Stimulated activated CD4-positive, alpha-beta T cell treated with anti-CD3 and anti-CD28 coated beads, Interleukin-12 subunit alpha, Interleukin-12 subunit beta, amount 100 ng/mL, for 48 hours (primary cell): ENCODE results near the gene MIEF1.

Source experiments
- DNase-seq, 3 donors: peaks; one replicate each; pipeline ENCODE4 v3.0.0-alpha.2; 2020; ENCODE audit warnings: low read depth in 2 of 3, low spot score in 1 of 3

MIEF1 gene

GRCh38 chr22:39470451-39471291 lies 31.4 kb upstream of the MIEF1 start:
- no peak for DNase-seq

DNA sequence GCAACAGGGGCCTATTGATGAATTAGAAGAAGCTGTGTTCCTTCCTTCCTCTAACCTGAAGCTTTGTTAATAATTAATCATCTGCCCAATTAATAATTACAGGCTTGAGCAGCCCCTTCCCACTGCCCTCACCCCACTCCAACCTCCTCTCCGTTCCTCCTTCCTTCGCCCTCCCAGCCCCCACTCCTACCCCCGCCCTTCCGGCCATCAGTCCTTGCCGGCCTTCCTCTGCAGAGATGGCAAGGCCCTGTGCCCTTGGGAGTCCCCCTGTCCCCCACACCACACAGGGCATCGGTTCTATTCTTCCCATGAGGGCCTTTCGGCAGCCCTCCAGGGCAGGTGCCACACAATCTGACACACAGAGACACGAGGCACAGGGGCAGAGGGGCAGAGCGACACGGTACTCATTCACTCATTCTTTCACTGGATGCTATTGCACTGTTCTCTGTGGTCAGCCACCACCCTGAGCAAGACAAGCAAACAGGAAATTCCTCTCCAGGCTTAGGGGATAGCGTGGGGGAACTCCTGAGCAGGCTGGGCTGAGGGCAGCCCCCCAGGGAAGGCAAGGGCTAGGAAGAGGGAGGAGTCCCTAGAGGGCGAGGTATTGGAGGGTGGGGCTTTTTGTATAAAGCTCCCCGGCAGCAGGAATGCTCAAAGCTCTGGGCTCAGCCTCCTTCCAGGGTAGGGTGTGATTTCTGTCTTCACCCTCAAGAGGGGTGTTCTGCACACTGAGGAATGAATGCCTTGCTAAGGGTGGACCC lies 30.5 kb upstream of the MIEF1 start:
- no peak for DNase-seq

- no peak for DNase-seq
Observed at GRCh38 chr22:39472570-39473556, 29.2 kb upstream of the MIEF1 start.

- no peak for DNase-seq
Observed at GRCh38 chr22:39473851-39474250, 28.2 kb upstream of the MIEF1 start.

- no peak for DNase-seq
Observed at GRCh38 chr22:39474351-39475111, 27.6 kb upstream of the MIEF1 start.

GRCh38 chr22:39475337-39475736 lies 26.8 kb upstream of the MIEF1 start:
- no peak for DNase-seq

- no peak for DNase-seq
Observed at GRCh38 chr22:39475902-39476301, 26.2 kb upstream of the MIEF1 start.

- no peak for DNase-seq
Observed at GRCh38 chr22:39476664-39477063, 25.4 kb upstream of the MIEF1 start.

DNA sequence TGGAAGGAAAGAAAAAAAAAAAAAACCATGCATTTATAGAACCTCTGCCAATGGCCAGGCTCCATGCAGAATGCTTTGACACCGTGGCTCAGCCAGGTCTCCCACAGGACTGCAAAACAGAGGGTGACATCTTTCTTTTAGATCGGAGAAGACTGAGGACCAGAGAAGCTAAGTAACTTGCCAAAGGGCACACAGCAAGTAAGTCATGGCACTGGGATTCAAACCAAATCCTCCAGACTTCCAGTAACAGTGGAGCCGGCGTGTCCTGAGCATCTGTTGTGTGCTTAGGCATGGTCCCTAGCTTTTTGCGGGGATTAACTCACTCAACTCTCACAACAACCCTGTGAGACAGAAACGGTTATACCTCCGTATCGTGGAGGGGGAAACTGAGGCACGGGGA lies 24.5 kb upstream of the MIEF1 start:
- no peak for DNase-seq

DNA sequence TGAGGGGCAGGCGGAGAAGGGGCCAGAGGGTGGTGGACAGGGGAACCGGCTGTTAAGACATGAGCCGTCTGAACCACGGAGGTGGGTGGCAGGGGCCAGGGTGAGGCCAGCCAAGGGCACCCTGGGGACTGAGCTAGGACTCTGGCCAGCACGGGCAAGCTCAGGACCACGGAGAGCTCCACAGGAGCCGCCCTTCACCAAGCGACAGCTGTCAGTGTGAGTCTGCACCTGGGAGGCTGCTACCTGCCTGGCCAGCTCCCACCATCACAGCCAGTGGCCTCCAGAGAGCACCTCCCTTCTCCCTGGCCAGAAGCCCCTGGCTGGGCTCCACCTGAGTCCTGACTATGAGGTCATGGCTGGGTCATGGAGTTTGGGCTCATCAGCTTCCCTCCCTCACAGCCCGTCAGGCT lies 23.6 kb upstream of the MIEF1 start:
- DNase-seq, result no peak

DNA sequence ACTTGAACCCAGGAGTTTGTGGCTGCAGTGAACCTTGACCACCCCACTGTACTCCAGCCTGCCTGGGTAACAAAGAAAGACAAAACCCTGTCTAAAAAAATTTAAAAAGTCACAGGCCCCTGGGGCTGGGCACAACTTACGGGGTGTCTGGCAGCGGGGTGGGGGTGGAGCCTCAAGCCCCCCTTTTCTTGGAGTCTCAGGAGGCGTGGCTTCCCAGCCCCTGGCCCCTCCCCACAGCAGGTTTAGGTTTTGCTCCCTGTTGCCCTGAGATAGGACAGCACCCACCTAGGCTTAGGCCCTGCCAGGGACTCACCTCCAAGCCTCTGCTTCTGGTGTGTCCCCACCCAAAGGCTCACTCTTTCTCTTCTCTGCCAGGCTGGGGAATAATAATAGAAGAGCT lies 22.8 kb upstream of the MIEF1 start:
- DNase-seq, result no peak

- DNase-seq, result no peak
Observed at GRCh38 chr22:39480557-39480956, 21.5 kb upstream of the MIEF1 start.

DNA sequence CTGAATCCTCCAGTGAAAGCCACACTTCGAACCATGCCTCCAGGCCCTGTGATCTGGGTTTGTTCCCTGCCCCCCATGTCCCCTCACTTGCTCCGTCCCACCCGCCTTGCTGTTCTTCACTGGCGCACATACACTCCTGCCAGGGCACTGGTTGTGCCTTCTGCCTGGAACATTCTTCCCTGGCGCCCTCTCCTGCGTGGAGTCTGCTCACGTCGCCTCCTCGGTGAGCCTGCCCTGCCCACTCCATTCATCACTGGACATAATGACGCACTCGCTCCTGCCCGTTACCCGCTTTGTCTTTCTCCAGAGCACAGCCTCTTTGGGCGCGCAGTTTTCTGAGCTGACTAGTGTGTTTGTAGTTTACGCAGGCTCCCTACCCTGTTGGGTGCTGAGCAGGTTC lies 21.0 kb upstream of the MIEF1 start:
- no peak for DNase-seq

DNA sequence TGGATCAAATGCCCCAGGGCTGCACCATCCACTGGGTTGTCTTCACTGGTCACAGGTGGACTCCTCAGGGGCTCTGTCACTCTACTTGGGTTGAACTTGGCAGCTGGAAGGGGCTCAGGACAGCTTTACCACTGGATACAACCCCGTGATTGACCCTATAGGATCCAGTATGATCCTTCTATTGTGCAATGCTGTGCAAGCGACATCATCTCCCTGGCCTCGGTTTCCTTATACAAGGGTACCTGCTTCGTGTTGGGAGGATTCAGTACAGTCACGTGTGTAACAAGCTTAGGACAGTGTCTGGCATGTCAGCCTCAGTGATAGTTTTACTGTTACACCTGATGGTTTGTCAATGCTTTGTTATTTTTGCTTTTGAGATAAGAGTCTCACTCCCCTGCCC lies 20.5 kb upstream of the MIEF1 start:
- no peak for DNase-seq

- DNase-seq, result no peak
Observed at GRCh38 chr22:39482768-39483167, 19.3 kb upstream of the MIEF1 start.

DNA sequence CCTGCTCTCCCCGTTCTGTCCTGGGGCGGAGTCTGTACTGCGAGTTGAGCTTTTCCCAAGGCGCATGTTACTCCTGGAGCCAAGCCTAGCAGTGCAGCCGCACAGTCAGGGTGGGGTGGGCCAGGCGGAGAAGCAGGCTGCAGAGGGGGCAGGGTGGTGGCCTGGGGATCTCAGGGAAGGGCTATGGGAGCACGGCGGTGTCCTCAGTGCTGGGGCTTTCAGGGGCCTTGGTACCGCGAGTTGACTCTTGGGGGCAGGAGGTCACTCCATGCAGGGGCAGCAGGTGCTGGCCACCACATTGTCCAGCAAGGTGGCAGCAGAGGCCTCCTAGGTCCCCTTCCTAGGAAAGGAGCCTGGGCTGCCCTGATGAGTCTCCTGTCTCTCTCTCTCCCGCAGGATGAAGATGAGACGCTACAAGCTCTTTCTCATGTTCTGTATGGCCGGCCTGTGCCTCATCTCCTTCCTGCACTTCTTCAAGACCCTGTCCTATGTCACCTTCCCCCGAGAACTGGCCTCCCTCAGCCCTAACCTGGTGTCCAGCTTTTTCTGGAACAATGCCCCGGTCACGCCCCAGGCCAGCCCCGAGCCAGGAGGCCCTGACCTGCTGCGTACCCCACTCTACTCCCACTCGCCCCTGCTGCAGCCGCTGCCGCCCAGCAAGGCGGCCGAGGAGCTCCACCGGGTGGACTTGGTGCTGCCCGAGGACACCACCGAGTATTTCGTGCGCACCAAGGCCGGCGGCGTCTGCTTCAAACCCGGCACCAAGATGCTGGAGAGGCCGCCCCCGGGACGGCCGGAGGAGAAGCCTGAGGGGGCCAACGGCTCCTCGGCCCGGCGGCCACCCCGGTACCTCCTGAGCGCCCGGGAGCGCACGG lies 14.9 kb upstream of the MIEF1 start:
- no peak for DNase-seq

- DNase-seq, result no peak
Observed at GRCh38 chr22:39487826-39488520, 14.1 kb upstream of the MIEF1 start.

DNA sequence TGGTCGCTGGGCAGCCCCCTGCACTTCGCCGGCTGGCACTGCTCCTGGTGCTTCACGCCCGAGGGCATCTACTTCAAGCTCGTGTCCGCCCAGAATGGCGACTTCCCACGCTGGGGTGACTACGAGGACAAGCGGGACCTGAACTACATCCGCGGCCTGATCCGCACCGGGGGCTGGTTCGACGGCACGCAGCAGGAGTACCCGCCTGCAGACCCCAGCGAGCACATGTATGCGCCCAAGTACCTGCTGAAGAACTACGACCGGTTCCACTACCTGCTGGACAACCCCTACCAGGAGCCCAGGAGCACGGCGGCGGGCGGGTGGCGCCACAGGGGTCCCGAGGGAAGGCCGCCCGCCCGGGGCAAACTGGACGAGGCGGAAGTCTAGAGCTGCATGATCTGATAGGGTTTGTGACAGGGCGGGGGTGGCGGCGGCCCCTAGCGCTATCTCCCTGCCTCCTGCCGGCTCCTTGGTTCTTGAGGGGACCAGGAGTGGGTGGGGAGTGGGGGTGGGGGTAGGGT lies 13.5 kb upstream of the MIEF1 start:
- no peak for DNase-seq
